ENCODE measurements around the gene VPS13D.
"Not testable (repeated sequence)": the region's sequence is repeated elsewhere in the genome, so short reads cannot be mapped to it uniquely, and the experiment has no call there.

Gene VPS13D

GRCh38 chr1:12375133-12375829 is 145.5 kb downstream of the VPS13D start:
- no peak for DNase-seq

- no peak for DNase-seq
Observed at GRCh38 chr1:12376236-12377045, 146.6 kb downstream of the VPS13D start.

GRCh38 chr1:12380326-12381249 is 150.8 kb downstream of the VPS13D start:
- DNase-seq = peak; percentile 46

GRCh38 chr1:12383001-12383400 is 153.2 kb downstream of the VPS13D start:
- DNase-seq = peak; percentile 29

- no peak for DNase-seq
Observed at GRCh38 chr1:12383786-12384185, 154.0 kb downstream of the VPS13D start.

GRCh38 chr1:12384836-12385456 is 155.1 kb downstream of the VPS13D start:
- no peak for DNase-seq

GRCh38 chr1:12386130-12386529 is 156.3 kb downstream of the VPS13D start:
- peak; percentile 80 for DNase-seq

DNA sequence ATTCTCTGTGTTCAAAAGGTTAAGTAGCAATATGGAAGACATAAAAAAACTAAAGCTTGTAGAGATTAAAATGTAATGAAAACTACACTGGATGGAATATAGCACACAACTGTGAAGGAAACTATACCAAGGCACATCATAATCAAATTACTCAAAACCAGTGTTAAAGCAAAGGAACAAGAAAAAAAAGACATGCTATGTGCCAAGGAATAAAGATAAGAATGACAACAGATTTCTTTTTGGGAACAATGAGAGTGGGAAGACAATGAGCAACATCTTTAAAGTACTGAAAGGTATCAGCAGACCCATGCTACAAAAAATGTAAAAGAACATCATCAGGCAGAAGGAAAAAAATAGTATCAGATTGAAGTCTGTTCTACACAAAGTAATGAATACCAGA is 157.8 kb downstream of the VPS13D start:
- peak; percentile 5 for DNase-seq

- not testable (repeated sequence) for DNase-seq
Observed at GRCh38 chr1:12390296-12390695, 160.5 kb downstream of the VPS13D start.

GRCh38 chr1:12397462-12398450 is 167.9 kb downstream of the VPS13D start:
- no peak for DNase-seq

- DNase-seq = no peak
Observed at GRCh38 chr1:12398479-12398878, 168.6 kb downstream of the VPS13D start.

DNA sequence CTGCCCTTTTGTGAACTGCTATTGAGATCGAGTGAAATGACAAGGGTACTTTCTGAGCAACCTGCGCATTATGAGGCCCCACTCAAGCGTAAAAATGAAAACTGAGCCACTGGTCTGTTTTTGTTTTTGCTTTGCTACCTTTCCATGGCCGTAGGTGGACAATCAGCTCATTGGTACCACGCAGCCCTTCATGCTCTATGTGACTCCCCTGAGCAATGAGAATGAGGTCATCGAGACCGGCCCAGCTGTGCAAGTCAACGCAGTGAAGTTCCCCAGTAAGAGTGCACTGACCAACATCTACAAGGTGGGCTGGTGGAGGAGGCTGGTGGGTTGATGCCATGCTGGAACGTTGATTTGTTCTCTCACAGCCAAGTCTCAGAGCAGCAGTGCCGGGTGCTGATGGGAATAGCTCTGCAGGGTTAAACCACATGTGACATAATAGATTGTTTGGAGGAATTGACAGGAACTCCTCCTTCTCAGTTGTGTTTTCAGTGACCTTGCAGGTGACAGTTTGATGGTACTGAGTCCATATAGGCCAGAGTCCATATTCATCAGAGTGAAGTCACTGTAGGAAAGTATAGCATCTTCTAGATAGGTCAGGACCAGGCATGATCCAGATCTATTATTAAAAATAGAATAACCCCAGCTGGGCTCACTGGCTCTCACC is 170.3 kb downstream of the VPS13D start:
- no peak for DNase-seq

GRCh38 chr1:12402159-12402673 is 172.4 kb downstream of the VPS13D start:
- DNase-seq = no peak

DNA sequence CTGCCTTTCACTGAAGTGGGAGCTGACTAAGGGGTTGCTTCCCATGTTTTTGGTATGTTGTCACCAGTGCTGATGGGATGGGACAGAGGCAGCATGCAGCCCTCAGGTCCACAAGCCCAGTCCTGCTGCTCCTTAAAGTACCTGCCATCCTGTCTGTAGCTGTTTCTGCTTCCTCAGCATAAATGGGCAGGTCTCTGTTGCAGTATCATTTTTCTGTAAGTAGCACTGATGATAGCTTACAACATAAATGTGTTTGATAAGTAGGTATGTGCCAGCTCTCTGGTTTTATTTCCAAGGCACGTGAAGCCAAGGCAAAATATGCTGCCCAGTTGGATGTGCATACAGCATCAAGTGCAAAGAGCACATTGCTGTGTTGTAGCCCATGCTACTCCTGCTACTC is 173.0 kb downstream of the VPS13D start:
- no peak for DNase-seq

GRCh38 chr1:12404918-12405317 is 175.1 kb downstream of the VPS13D start:
- DNase-seq = no peak

- peak; percentile 57 for DNase-seq
Observed at GRCh38 chr1:12405325-12406210, 175.7 kb downstream of the VPS13D start.

- DNase-seq = no peak
Observed at GRCh38 chr1:12406211-12407021, 176.6 kb downstream of the VPS13D start.
